Measurements from ENCODE around the gene CADPS. TPM values are rescaled to one million over a fixed set of nuclear protein-coding genes. Genes with fewer than 3 reads are reported as not detected.

CADPS gene
- polyA plus RNA-seq, 1 of the 3 experiments (the other 2 are of a cell fraction): 5.8 TPM

- no peak overlapping the region for H3K9ac ChIP-seq
- H3K4me2 ChIP-seq: no peak overlapping the region
- CTCF ChIA-PET: interaction anchor here (1.5 kb wide), 1 partner anchor 11 kb away, joined by 5 read pairs; no protein-coding TSS in a partner anchor
- TF ChIP-seq USF1 (IDR thresholded peaks at IDR 0.05; ENCODE audit: borderline replicate concordance, low read depth) (no peak), NFIC (IDR thresholded peaks at IDR 0.05; ENCODE audit: borderline replicate concordance) (no peak), EP300 (IDR thresholded peaks at IDR 0.05; ENCODE audit: borderline replicate concordance in 1 of 2, low read depth in 1 of 2, low read length in 1 of 2) (no peak), PBX3 (IDR thresholded peaks at IDR 0.05) (no peak), CHD2 (IDR thresholded peaks at IDR 0.05; ENCODE audit: low read length, partially characterized antibody) (no peak), GATA2 (CRISPR knock-in tag; IDR thresholded peaks at IDR 0.05) (no peak), CTCF (IDR thresholded peaks at IDR 0.05) (no peak), FOXM1 (IDR thresholded peaks at IDR 0.05; ENCODE audit: low read depth) (no peak), EZH2phosphoT487 (IDR thresholded peaks at IDR 0.05; ENCODE audit: borderline replicate concordance, low read depth) (no peak)
- H3K4me3 ChIP-seq (ENCODE audit: low read depth in 2 of 2, low read length in 1 of 2): no peak overlapping the region
- POLR2A ChIA-PET: no interaction called here
- H3K4me1 ChIP-seq (ENCODE audit: control insufficient read depth in 1 of 2, insufficient read depth in 2 of 2, low read depth in 1 of 2, low read length in 1 of 2): peaks cover 0 to 5% of the 10 kb centered on the region in 2 experiments; a peak in 1 of 4 replicates
- H3K36me3 ChIP-seq (replicated peaks in 1 of 2; ENCODE audit: control insufficient read depth in 1 of 2, insufficient read depth in 2 of 2, low read length in 1 of 2): no peaks in the 10 kb centered on the region
- H2AFZ ChIP-seq (ENCODE audit: low read depth): no peak overlapping the region
- no peaks in the 10 kb centered on the region for H3K9me3 ChIP-seq
- peaks cover 17% of the 10 kb centered on the region for H3F3A ChIP-seq (replicated peaks; ENCODE audit: insufficient read depth)
- no peak overlapping the region for H3K27ac ChIP-seq (ENCODE audit: low read depth in 2 of 2, low read length in 1 of 2)
- no peaks in the 10 kb centered on the region for H3K79me2 ChIP-seq (ENCODE audit: insufficient read depth)
- no peaks in the 10 kb centered on the region for H3K9me2 ChIP-seq
- WGBS (ENCODE audit: low lambda C conversion rate): 52% methylated on average over 5 of the region's 5 CpGs
- H3K27me3 ChIP-seq (ENCODE audit: insufficient read depth): no peaks in the 10 kb centered on the region
- DNase-seq: no peak
- H4K20me1 ChIP-seq (ENCODE audit: insufficient read depth): no peaks in the 10 kb centered on the region
These were observed 259.9 kb downstream of the CADPS start for GRCh38 chr3:62615258-62615849.

GRCh38 chr3:62614527-62614926, 260.7 kb downstream of the CADPS start:
- POLR2A ChIA-PET: no interaction called here
- H3K27me3 ChIP-seq (ENCODE audit: insufficient read depth): no peaks in the 10 kb centered on the region
- no peak overlapping the region for H3K27ac ChIP-seq (ENCODE audit: low read depth in 2 of 2, low read length in 1 of 2)
- H3K9me3 ChIP-seq: no peaks in the 10 kb centered on the region
- 91% methylated on average over 1 of the region's 1 CpG for WGBS (ENCODE audit: low lambda C conversion rate)
- no peak overlapping the region for H2AFZ ChIP-seq (ENCODE audit: low read depth)
- TF ChIP-seq GATA2 (CRISPR knock-in tag; IDR thresholded peaks at IDR 0.05): no peak
- TF ChIP-seq NFIC (IDR thresholded peaks at IDR 0.05; ENCODE audit: borderline replicate concordance): no peak
- no peak for TF ChIP-seq EP300 (IDR thresholded peaks at IDR 0.05; ENCODE audit: borderline replicate concordance in 1 of 2, low read depth in 1 of 2, low read length in 1 of 2)
- TF ChIP-seq RAD21 (IDR thresholded peaks at IDR 0.05; ENCODE audit: low read length): no peak
- no peak for TF ChIP-seq ZBTB33 (IDR thresholded peaks at IDR 0.05; ENCODE audit: borderline replicate concordance, low read depth)
- TF ChIP-seq JUND (IDR thresholded peaks at IDR 0.05): no peak
- TF ChIP-seq RFX5 (IDR thresholded peaks at IDR 0.05; ENCODE audit: low read length): no peak
- TF ChIP-seq YY1 (IDR thresholded peaks at IDR 0.05; ENCODE audit: low read depth): no peak
- no peak overlapping the region for H3K4me3 ChIP-seq (ENCODE audit: low read depth in 2 of 2, low read length in 1 of 2)
- no peaks in the 10 kb centered on the region for H3K9me2 ChIP-seq
- no peak for DNase-seq
- no peaks in the 10 kb centered on the region for H3K36me3 ChIP-seq (replicated peaks in 1 of 2; ENCODE audit: control insufficient read depth in 1 of 2, insufficient read depth in 2 of 2, low read length in 1 of 2)
- H3K79me2 ChIP-seq (ENCODE audit: insufficient read depth): no peaks in the 10 kb centered on the region
- no peak overlapping the region for H3K4me2 ChIP-seq
- CTCF ChIA-PET: interaction anchor here (1.5 kb wide), 1 partner anchor 10 kb away, joined by 5 read pairs; no protein-coding TSS in a partner anchor
- no peak overlapping the region for H3K9ac ChIP-seq
- H3K4me1 ChIP-seq (ENCODE audit: control insufficient read depth in 1 of 2, insufficient read depth in 2 of 2, low read depth in 1 of 2, low read length in 1 of 2): peaks cover 0 to 5% of the 10 kb centered on the region in 2 experiments; a peak in 1 of 4 replicates
- peaks cover 17% of the 10 kb centered on the region for H3F3A ChIP-seq (replicated peaks; ENCODE audit: insufficient read depth)
- H4K20me1 ChIP-seq (ENCODE audit: insufficient read depth): no peaks in the 10 kb centered on the region

Data from SK-N-SH (cell line).